Nucleus accumbens (tissue), 56 donors: Measurements from ENCODE around the gene RBL1.
A peak's percentile ranks its signal among the peaks of the same experiment; 100 is the strongest.
"Not testable (repeated sequence)": the region's sequence is repeated elsewhere in the genome, so short reads cannot be mapped to it uniquely, and the experiment has no call there.

Experiments used
- DNase-seq, 56 donors: peaks; one replicate each; lab custom pipeline; 2025; lab: John Stamatoyannopoulos, UW

The RBL1 gene

GRCh38 chr20:37001634-37002033 lies 94.2 kb downstream of the RBL1 start:
- not testable (repeated sequence) for DNase-seq

DNA sequence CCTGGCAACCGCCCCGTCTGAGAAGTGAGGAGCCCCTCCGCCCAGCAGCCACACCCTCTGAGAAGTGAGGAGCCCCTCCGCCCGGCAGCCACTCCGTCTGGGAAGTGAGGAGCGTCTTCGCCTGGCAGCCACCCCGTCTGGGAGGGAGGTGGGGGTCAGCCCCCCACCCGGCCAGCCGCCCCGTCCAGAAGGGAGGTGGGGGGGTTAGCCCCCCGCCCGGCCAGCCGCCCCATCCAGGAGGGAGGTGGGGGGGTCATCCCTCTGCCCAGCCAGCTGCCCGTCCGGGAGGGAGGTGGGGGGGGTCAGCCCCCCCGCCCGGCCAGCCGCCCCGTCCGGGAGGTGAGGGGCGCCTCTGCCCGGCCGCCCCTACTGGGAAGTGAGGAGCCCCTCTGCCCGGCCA lies 95.6 kb downstream of the RBL1 start:
- DNase-seq: not testable (repeated sequence)

- DNase-seq: no peak
These were observed 97.1 kb downstream of the RBL1 start for GRCh38 chr20:36998652-36999051.

- DNase-seq: no peak
These were observed 98.7 kb downstream of the RBL1 start for GRCh38 chr20:36997121-36997520.

- DNase-seq: not testable (repeated sequence)
These were observed 101.6 kb downstream of the RBL1 start for GRCh38 chr20:36994221-36994620.

DNA sequence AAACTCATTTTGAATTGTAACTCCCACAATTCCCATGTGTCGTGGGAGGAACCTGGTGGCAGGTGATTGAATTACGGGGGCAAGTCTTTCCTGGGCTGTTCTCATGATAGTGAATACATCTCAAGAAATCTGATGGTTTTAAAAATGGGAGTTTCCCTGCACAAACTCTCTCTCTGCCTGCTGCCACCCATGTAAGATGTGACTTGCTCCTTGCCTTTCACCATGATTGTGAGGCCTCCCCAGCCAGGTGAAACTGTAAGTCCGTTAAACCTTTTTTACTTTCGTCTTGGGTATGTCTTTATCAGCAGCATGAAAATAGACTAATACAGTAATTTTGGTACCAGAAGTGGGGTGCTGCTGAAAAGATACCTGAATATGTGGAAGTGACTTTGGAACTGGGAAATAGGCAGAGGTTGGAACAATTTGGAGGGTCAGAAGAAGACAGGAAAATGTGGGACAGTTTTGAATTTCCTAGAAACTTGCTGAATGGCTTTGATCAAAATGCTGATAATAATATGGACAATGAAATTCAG lies 102.9 kb downstream of the RBL1 start:
- no peak for DNase-seq

GRCh38 chr20:36991703-36992102 lies 104.1 kb downstream of the RBL1 start:
- no peak for DNase-seq

- DNase-seq: no peak
These were observed 106.0 kb downstream of the RBL1 start for GRCh38 chr20:36989797-36990196.

DNA sequence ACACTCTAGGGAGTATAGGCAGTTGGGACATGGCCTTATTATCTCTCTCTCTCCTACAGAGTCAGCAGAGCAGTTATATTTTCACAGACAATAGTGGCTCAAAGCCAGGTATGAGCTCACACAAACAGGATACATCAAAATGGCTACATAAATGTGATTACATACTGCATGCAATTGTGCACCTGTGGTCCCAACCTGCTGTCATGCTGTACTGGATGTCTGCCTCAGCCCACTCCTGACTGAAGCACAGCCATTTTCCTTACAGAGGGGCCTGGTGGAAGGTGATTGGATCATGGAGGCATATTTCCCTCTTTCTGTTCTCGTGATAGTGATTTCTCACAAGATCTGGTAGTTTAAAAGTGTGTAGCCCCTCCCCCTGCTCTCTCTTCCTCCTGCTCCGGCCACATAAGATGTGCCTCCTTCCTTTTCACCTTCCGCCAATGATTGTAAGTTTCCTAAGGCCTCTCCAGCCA lies 107.3 kb downstream of the RBL1 start:
- DNase-seq: no peak

DNA sequence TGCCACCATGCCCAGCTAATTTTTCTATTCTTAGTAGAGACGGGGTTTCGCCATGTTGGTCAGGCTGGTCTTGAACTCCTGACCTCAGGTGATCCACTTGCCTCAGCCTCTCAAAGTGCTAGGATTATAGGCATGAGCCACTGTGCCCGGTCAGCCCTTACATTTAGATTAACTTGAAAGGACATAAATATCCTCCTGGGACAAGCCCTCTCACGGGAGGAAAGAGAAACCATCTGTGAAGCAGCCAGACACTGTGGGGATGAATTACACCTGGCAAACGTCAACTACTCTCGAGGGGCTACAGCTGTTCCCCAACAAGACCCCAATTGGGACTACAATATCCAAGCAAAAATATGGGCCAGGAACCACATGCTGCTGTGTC lies 111.5 kb downstream of the RBL1 start:
- no peak for DNase-seq

GRCh38 chr20:36975099-36975818 lies 120.5 kb downstream of the RBL1 start:
- no peak for DNase-seq

DNA sequence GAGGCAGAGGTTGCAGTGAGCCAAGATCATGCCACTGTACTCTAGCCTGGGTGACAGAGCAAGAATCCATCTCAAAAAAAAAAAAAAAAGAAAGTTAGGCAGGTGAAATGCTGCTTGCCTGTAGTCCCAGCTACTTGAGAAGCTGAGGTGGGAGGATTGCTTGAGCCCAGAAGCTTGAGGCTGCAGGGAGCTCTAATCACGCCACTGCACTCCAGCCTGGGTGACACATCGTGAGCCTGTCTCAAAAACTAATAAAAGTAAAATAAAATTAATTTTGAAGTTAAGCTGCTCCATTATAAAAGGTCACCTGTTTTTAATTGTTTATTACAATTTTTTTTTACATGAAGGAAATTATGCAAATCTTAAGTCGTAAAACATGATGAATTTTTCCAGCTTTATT lies 121.1 kb downstream of the RBL1 start:
- DNase-seq: no peak

GRCh38 chr20:36971103-36971502 lies 124.7 kb downstream of the RBL1 start:
- no peak for DNase-seq

GRCh38 chr20:36969478-36970186 lies 126.2 kb downstream of the RBL1 start:
- DNase-seq: peak in 1 of 56 donors; percentile 2

DNA sequence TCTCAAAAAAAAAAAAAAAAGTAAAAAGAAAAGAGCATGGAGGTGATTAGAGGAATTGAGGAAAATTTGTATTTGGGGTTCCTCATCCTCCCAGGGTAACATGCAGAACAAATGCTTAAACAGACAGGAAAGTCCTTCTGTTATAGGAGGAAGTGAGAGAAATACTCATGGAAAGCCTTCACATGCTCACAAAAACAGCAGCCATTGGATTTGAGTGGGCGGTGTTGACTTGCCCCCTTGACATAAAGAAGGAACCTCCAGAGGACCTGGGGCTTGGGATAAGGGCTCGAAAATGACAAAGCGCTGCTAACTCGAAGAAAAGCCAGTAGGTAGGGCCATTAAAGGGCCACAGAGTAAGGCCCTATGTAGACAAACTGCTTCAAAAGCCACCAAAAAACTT lies 126.7 kb downstream of the RBL1 start:
- no peak for DNase-seq

- no peak for DNase-seq
These were observed 128.2 kb downstream of the RBL1 start for GRCh38 chr20:36967636-36968035.

GRCh38 chr20:36966965-36967364 lies 128.8 kb downstream of the RBL1 start:
- not testable (repeated sequence) for DNase-seq

DNA sequence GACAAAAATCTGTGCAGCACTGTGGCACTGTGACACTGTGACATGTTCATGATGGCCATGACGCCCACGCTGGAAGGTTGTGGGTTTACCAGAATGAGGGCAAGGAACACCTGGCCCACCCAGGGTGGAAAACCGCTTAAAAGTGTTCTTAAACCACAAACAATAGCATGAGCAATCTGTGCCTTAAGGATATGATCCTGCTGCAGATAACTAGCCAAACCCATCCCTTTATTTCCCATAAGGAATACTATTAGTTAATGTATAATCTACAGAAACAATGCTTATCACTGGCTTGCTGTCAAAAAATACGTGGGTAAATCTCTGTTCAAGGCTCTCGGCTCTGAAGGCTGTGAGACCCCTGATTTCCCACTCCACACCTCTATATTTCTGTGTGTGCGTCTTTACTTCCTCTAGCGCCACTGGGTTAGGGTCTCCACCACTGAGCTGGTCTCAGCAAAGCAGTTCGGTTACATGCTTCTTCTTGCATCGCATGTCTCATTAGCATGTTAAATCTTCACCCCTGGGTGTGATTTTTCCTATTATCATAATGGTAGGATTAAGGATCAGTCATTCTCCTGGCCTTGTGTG lies 133.3 kb downstream of the RBL1 start:
- not testable (repeated sequence) for DNase-seq

DNA sequence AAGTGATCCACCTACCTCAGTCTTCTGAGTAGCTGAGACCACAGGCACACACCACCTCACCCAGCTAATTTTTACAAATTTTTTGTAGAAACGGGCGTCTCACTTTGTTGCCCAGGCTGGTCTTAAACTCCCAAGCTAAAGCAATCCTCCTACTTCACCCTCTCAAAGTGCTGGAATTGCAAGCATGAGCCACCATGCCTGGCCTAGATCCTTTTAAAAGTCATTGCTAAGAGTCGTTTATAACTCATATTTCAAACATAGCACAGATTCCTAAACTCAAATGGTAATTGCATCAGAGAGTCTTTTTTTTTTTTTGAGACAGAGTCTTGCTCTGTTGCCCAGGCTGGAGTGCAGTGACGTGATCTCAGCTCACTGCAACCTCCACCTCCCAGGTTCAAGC lies 136.6 kb downstream of the RBL1 start:
- no peak for DNase-seq

DNA sequence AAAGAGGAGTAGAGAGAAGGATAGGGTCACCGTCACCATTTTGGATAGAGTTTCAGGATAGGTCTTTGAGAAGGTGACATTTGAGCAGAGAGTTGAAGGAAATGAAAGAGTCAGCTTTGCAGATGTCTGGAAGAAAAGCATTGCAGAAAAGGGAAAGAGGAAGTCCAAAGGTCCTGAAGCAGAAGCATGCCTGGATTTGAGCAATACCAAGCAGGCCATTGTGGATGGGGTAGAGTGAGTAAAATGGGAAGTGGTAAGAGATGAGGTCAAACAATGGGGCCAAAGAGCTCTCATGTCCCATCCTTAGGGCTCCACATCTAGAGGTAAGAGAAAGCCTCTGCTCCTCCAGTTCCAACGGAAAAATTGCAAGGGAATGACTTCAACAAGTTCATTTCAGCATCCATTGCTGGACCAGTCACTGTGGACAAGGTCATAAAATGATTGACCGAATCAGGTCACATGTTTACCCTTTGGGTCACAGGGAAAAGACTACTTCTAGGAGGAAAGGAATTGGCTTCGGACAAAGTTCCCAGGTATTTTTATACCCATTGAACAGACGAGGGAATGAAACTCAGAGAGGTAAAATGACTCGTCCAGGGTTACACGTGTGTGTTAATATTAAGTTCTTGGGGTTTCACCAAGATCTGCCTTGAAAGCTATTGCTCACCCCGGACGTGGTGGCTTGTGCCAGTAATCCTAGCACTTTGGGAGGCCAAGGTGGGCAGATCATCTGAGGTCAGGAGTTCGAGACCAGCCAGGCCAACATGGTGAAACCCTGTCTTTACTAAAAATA lies 137.7 kb downstream of the RBL1 start:
- peak in 6 of 56 donors; percentile 7 to 22 (median 9) for DNase-seq

GRCh38 chr20:36956674-36957073 lies 139.1 kb downstream of the RBL1 start:
- no peak for DNase-seq
